Activated naive CD8-positive, alpha-beta T cell treated with anti-CD3 and anti-CD28 coated beads, Interleukin-2, amount 50 U/mL, for 16 hours (primary cell): ENCODE results near the gene SEC14L3.
"Not testable (repeated sequence)": the region's sequence is repeated elsewhere in the genome, so short reads cannot be mapped to it uniquely, and the experiment has no call there.

Source experiments
- DNase-seq: peaks from one replicate; pipeline ENCODE4 v3.0.0-alpha.2; 2020; ENCODE audit warnings: low read depth, low spot score

The SEC14L3 gene

GRCh38 chr22:30486118-30486517 is 14.3 kb upstream of the SEC14L3 start:
- DNase-seq = no peak

- DNase-seq = peak; percentile 49
These were observed 13.7 kb upstream of the SEC14L3 start for GRCh38 chr22:30485362-30485988.

- DNase-seq = no peak
These were observed 11.4 kb upstream of the SEC14L3 start for GRCh38 chr22:30483169-30483568.

GRCh38 chr22:30481711-30482110 is 9.9 kb upstream of the SEC14L3 start:
- no peak for DNase-seq

- DNase-seq = no peak
These were observed 8.2 kb upstream of the SEC14L3 start for GRCh38 chr22:30479981-30480380.

- no peak for DNase-seq
These were observed 3.0 kb upstream of the SEC14L3 start for GRCh38 chr22:30474683-30475424.

- no peak for DNase-seq
These were observed 2.3 kb upstream of the SEC14L3 start for GRCh38 chr22:30474121-30474520.

GRCh38 chr22:30472994-30473720 is 1.3 kb upstream of the SEC14L3 start:
- no peak for DNase-seq

GRCh38 chr22:30470655-30471054 is 1.2 kb downstream of the SEC14L3 start:
- DNase-seq = no peak

- DNase-seq = no peak
These were observed 2.7 kb downstream of the SEC14L3 start for GRCh38 chr22:30469165-30469564.

- not testable (repeated sequence) for DNase-seq
These were observed 11.3 kb downstream of the SEC14L3 start for GRCh38 chr22:30460555-30460954.

GRCh38 chr22:30460147-30460546 is 11.7 kb downstream of the SEC14L3 start:
- DNase-seq = no peak

- DNase-seq = no peak
These were observed 12.4 kb downstream of the SEC14L3 start for GRCh38 chr22:30459181-30460052.

- no peak for DNase-seq
These were observed 13.8 kb downstream of the SEC14L3 start for GRCh38 chr22:30457981-30458380.

- DNase-seq = no peak
These were observed 16.6 kb downstream of the SEC14L3 start for GRCh38 chr22:30455075-30455840.

- DNase-seq = no peak
These were observed 17.9 kb downstream of the SEC14L3 start for GRCh38 chr22:30453731-30454510.

- no peak for DNase-seq
These were observed 19.0 kb downstream of the SEC14L3 start for GRCh38 chr22:30452861-30453260.

- not testable (repeated sequence) for DNase-seq
These were observed 20.3 kb downstream of the SEC14L3 start for GRCh38 chr22:30451488-30451887.

- no peak for DNase-seq
These were observed 24.2 kb downstream of the SEC14L3 start for GRCh38 chr22:30447656-30448055.
